Measurements from ENCODE around the gene PTPRU. TPM values are rescaled to one million over a fixed set of nuclear protein-coding genes. Genes with fewer than 3 reads are reported as not detected.

PTPRU gene
- total RNA-seq, 4 donors from 2014 or later: 12.3 to 19.9 (median 15.9) TPM

- TF ChIP-seq, protein P1, sequence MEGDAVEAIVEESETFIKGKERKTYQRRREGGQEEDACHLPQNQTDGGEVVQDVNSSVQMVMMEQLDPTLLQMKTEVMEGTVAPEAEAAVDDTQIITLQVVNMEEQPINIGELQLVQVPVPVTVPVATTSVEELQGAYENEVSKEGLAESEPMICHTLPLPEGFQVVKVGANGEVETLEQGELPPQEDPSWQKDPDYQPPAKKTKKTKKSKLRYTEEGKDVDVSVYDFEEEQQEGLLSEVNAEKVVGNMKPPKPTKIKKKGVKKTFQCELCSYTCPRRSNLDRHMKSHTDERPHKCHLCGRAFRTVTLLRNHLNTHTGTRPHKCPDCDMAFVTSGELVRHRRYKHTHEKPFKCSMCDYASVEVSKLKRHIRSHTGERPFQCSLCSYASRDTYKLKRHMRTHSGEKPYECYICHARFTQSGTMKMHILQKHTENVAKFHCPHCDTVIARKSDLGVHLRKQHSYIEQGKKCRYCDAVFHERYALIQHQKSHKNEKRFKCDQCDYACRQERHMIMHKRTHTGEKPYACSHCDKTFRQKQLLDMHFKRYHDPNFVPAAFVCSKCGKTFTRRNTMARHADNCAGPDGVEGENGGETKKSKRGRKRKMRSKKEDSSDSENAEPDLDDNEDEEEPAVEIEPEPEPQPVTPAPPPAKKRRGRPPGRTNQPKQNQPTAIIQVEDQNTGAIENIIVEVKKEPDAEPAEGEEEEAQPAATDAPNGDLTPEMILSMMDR (IDR thresholded peaks at IDR 0.05): no peak
- ATAC-seq (ENCODE audit: low FRiP score) (no peak), DNase-seq (ENCODE audit: low spot score) (no peak)
These were observed 7.5 kb downstream of the PTPRU start for GRCh38 chr1:29243871-29244200.

GRCh38 chr1:29245261-29245660 is 8.9 kb downstream of the PTPRU start:
- ATAC-seq (ENCODE audit: low FRiP score) (no peak), DNase-seq (ENCODE audit: low spot score) (no peak)
- TF ChIP-seq, protein P1 (IDR thresholded peaks at IDR 0.05): no peak

GRCh38 chr1:29245876-29246275 is 9.6 kb downstream of the PTPRU start:
- TF ChIP-seq, protein P1 (IDR thresholded peaks at IDR 0.05): no peak
- no peak for DNase-seq (ENCODE audit: low spot score)
- peak; percentile 40 for ATAC-seq (ENCODE audit: low FRiP score)

GRCh38 chr1:29247044-29247443 is 10.7 kb downstream of the PTPRU start:
- no peak for ATAC-seq (ENCODE audit: low FRiP score)
- no peak for DNase-seq (ENCODE audit: low spot score)
- TF ChIP-seq, protein P1 (IDR thresholded peaks at IDR 0.05): no peak

GRCh38 chr1:29247571-29248273 is 11.4 kb downstream of the PTPRU start:
- no peak for DNase-seq (ENCODE audit: low spot score)
- ATAC-seq (ENCODE audit: low FRiP score): no peak
- TF ChIP-seq, protein P1 (IDR thresholded peaks at IDR 0.05): no peak

DNA sequence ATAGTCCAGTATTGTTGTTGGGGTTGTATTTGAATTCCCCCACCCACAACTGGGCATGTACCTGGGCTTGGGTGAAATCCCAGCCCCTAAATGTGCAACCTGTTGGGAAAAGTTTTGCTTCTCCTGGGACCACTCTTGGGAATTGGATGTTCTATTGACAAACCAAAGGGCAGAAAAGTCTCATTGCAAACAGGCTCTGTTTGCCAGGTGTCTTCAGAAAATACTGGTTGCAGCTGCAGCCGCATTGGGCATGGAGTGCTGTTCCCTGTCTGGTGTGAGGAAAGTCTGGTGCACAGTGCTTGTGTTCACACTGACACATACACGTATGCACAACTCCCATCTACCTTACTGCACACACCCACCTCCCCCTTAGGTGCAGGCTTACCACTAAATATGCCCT is 12.1 kb downstream of the PTPRU start:
- no peak for DNase-seq (ENCODE audit: low spot score)
- no peak for ATAC-seq (ENCODE audit: low FRiP score)
- TF ChIP-seq, protein P1 (IDR thresholded peaks at IDR 0.05): no peak

DNA sequence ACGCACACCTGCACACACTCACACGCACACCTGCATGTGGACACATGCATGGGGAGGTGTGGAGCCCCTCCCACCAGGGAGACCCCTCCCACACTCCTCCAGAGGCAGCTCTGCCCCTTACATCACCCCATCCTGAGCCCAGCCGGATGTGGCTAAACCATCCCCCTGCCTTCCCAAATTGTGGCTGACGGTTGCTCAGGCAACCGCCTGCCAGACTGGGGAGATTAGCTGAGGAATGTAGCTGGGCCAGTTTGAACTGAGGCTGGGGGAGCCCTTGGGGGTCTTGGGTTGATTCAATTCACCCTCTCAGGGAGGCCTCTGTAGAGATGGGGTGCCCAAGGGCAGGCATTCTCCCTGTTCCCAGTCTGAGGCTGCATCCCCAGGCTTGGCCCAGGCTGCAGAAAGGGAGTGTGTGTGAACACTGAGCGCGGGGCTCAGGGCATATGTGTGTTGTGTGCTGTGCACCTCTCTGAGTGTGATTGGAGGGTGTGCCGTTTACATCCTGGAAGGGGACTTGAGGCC is 12.9 kb downstream of the PTPRU start:
- no peak for ATAC-seq (ENCODE audit: low FRiP score)
- no peak for DNase-seq (ENCODE audit: low spot score)
- TF ChIP-seq, protein P1 (IDR thresholded peaks at IDR 0.05): no peak
